Skin epidermis (tissue), 12 donors: Measurements from ENCODE around the gene KBTBD3.
"Not testable (repeated sequence)": the region's sequence is repeated elsewhere in the genome, so short reads cannot be mapped to it uniquely, and the experiment has no call there.

Experiments used
- H3K27ac ChIP-seq, 21 experiments: fragments of 200-600 bp; sonication (generic) in 11 of 21; one replicate each; pipeline ENCODE4 v1.5.0; 2020; ENCODE audit warnings: mild to moderate bottlenecking in 3 of 21, inconsistent platforms in 2 of 21, moderate library complexity in 2 of 21
- H3K4me3 ChIP-seq, 7 experiments: fragments of 200-600 bp; sonication (generic) in 2 of 7; one replicate each; pipeline ENCODE4 v1.5.0; 2020; ENCODE audit warnings: inconsistent platforms in 2 of 7, mild to moderate bottlenecking in 2 of 7, moderate library complexity in 1 of 7

KBTBD3 gene

GRCh38 chr11:106061954-106062949 is 14.9 kb downstream of the KBTBD3 start:
- Histone ChIP-seq H3K4me3 (no peak overlapping the region), H3K27ac (no peak overlapping the region)

- no peak overlapping the region for H3K4me3 ChIP-seq
- no peak overlapping the region for H3K27ac ChIP-seq
These were observed 15.8 kb downstream of the KBTBD3 start for GRCh38 chr11:106061249-106061784.

- H3K27ac ChIP-seq: no peak overlapping the region
- H3K4me3 ChIP-seq: no peak overlapping the region
These were observed 17.5 kb downstream of the KBTBD3 start for GRCh38 chr11:106059617-106060016.

GRCh38 chr11:106058377-106058776 is 18.8 kb downstream of the KBTBD3 start:
- not testable (repeated sequence) for H3K27ac ChIP-seq, H3K4me3 ChIP-seq

GRCh38 chr11:106051103-106051502 is 26.0 kb downstream of the KBTBD3 start:
- H3K27ac ChIP-seq: no peak overlapping the region
- H3K4me3 ChIP-seq: no peak overlapping the region

- Histone ChIP-seq H3K27ac (no peak overlapping the region), H3K4me3 (no peak overlapping the region)
These were observed 27.2 kb downstream of the KBTBD3 start for GRCh38 chr11:106049727-106050476.

GRCh38 chr11:106047631-106048030 is 29.5 kb downstream of the KBTBD3 start:
- H3K4me3 ChIP-seq: no peak overlapping the region
- no peak overlapping the region for H3K27ac ChIP-seq

GRCh38 chr11:106043540-106043939 is 33.6 kb downstream of the KBTBD3 start:
- H3K27ac ChIP-seq: no peak overlapping the region
- H3K4me3 ChIP-seq: no peak overlapping the region

GRCh38 chr11:106032861-106033260 is 44.3 kb downstream of the KBTBD3 start:
- H3K4me3 ChIP-seq: no peak overlapping the region
- no peak overlapping the region for H3K27ac ChIP-seq

GRCh38 chr11:106031936-106032335 is 45.2 kb downstream of the KBTBD3 start:
- H3K4me3 ChIP-seq: no peak overlapping the region
- H3K27ac ChIP-seq: no peak overlapping the region

- Histone ChIP-seq H3K27ac (no peak overlapping the region), H3K4me3 (no peak overlapping the region)
These were observed 45.8 kb downstream of the KBTBD3 start for GRCh38 chr11:106031202-106031810.

GRCh38 chr11:106030609-106031008 is 46.5 kb downstream of the KBTBD3 start:
- H3K4me3 ChIP-seq: no peak overlapping the region
- peak overlapping the region in 1 of 21 experiments; percentile 24 for H3K27ac ChIP-seq

GRCh38 chr11:106022795-106023275 is 54.3 kb downstream of the KBTBD3 start:
- H3K27ac ChIP-seq: peak overlapping the region in 9 of 21 experiments; percentile 35 to 78 (median 59)
- H3K4me3 ChIP-seq: peak overlapping the region; percentile 70 to 99 (median 91)

GRCh38 chr11:106021967-106022794 is 55.0 kb downstream of the KBTBD3 start, which contains the start of gene MSANTD4:
MSANTD4 (minus strand) TSS chr11:106022240; CDS start chr11:106010917, 11,323 bp downstream.
- Histone ChIP-seq H3K4me3 (peak within 1 kb of the TSS; percentile 70 to 99 (median 91)), H3K27ac (peak within 1 kb of the TSS in 19 of 21 experiments; percentile 48 to 87 (median 78))

- Histone ChIP-seq H3K27ac (peak overlapping the region in 19 of 21 experiments; percentile 48 to 87 (median 78)), H3K4me3 (peak overlapping the region; percentile 70 to 99 (median 91))
These were observed 55.8 kb downstream of the KBTBD3 start for GRCh38 chr11:106021181-106021966.

GRCh38 chr11:106017093-106017492 is 60.1 kb downstream of the KBTBD3 start:
- H3K27ac ChIP-seq: no peak overlapping the region
- H3K4me3 ChIP-seq: no peak overlapping the region

- Histone ChIP-seq H3K4me3 (no peak overlapping the region), H3K27ac (no peak overlapping the region)
These were observed 62.1 kb downstream of the KBTBD3 start for GRCh38 chr11:106015066-106015465.

GRCh38 chr11:106014620-106015019 is 62.5 kb downstream of the KBTBD3 start:
- H3K27ac ChIP-seq: no peak overlapping the region

More at GRCh38 chr11:106014620-106015019, 62.5 kb downstream of the KBTBD3 start:
- H3K4me3 ChIP-seq: no peak overlapping the region
